Left renal pelvis (tissue), 4 donors: Measurements from ENCODE around the gene HASPIN. TPM values are rescaled to one million over a fixed set of nuclear protein-coding genes. Genes with fewer than 3 reads are reported as not detected.

Source experiments
- DNase-seq, 4 donors: peaks; one replicate each; pipeline ENCODE4 v3.0.0-alpha.2; 2013; ENCODE audit warnings: low read depth in 4 of 4, low spot score in 3 of 4
- polyA plus RNA-seq, 4 donors: library from polyadenylated mRNA; unstranded; fragments of 120-200 nt; gene quantifications; one replicate each; pipeline ENCODE4 v1.2.1, GENCODE V29; 2013; ENCODE audit not compliant: insufficient read length in 4 of 4

HASPIN gene
- polyA plus RNA-seq, 4 donors: 2.6 to 3.4 (median 3.3) TPM

GRCh38 chr17:3762922-3763776 lies 39.4 kb downstream of the HASPIN start:
- no peak for DNase-seq

GRCh38 chr17:3763777-3764170 lies 40.1 kb downstream of the HASPIN start:
- no peak for DNase-seq

GRCh38 chr17:3765981-3766380 lies 42.3 kb downstream of the HASPIN start:
- DNase-seq: no peak

- DNase-seq: no peak
These were observed 43.1 kb downstream of the HASPIN start for GRCh38 chr17:3766779-3767178.

- no peak for DNase-seq
These were observed 44.6 kb downstream of the HASPIN start for GRCh38 chr17:3768341-3768740.

GRCh38 chr17:3768769-3769168 lies 45.1 kb downstream of the HASPIN start:
- no peak for DNase-seq

GRCh38 chr17:3770466-3770865 lies 46.8 kb downstream of the HASPIN start:
- DNase-seq: no peak

GRCh38 chr17:3771140-3771539 lies 47.4 kb downstream of the HASPIN start:
- no peak for DNase-seq

GRCh38 chr17:3772764-3773163 lies 49.1 kb downstream of the HASPIN start:
- DNase-seq: no peak

GRCh38 chr17:3773511-3773910 lies 49.8 kb downstream of the HASPIN start:
- DNase-seq: no peak

- no peak for DNase-seq
These were observed 50.3 kb downstream of the HASPIN start for GRCh38 chr17:3773966-3774365.

Other genes with a start within 250 kb of the HASPIN start
- 10 to 100 TPM; 10.5 to 30.2 (median 27.7) TPM for gene ASPA, start 247.9 kb upstream of the HASPIN start, polyA plus RNA-seq
- gene TRPV3, start 166.1 kb upstream of the HASPIN start, polyA plus RNA-seq: 1 to 10 TPM in 3 of 4 donors, under 1 TPM in 1; 0.96 to 2.3 (median 1.5) TPM
- gene TRPV1, start 114.5 kb upstream of the HASPIN start, polyA plus RNA-seq: 10 to 100 TPM in 1 of 4 donors, 1 to 10 TPM in 3; 5.8 to 13.0 (median 7.0) TPM
- 10 to 100 TPM in 3 of 4 donors, 1 to 10 TPM in 1; 9.6 to 17.3 (median 14.7) TPM for gene SHPK, start 87.7 kb upstream of the HASPIN start, polyA plus RNA-seq
- 10 to 100 TPM; 11.0 to 23.2 (median 20.3) TPM for gene CTNS, start 87.1 kb upstream of the HASPIN start, polyA plus RNA-seq
- 100 to 1,000 TPM in 2 of 4 donors, 10 to 100 TPM in 2; 93.9 to 109 (median 100) TPM for gene TAX1BP3, start 55.3 kb upstream of the HASPIN start, polyA plus RNA-seq
- 10 to 100 TPM; 16.9 to 36.5 (median 25.9) TPM for gene EMC6, start 55.1 kb upstream of the HASPIN start, polyA plus RNA-seq
- gene P2RX5, start 27.7 kb upstream of the HASPIN start, polyA plus RNA-seq: 1 to 10 TPM in 3 of 4 donors, under 1 TPM in 1; 0.63 to 2.0 (median 1.4) TPM
- gene ITGAE, start 77.3 kb downstream of the HASPIN start, polyA plus RNA-seq: 10 to 100 TPM; 33.6 to 42.1 (median 38.4) TPM
- gene NCBP3, start 122.3 kb downstream of the HASPIN start, polyA plus RNA-seq: 100 to 1,000 TPM in 1 of 4 donors, 10 to 100 TPM in 3; 64.4 to 117 (median 82.1) TPM
- 1 to 10 TPM; 3.2 to 5.5 (median 3.9) TPM for gene CAMKK1, start 169.2 kb downstream of the HASPIN start, polyA plus RNA-seq
- gene P2RX1, start 192.6 kb downstream of the HASPIN start, polyA plus RNA-seq: 1 to 10 TPM in 1 of 4 donors, under 1 TPM in 3; 0.56 to 2.0 (median 0.78) TPM
- gene ATP2A3, start 240.5 kb downstream of the HASPIN start, polyA plus RNA-seq: 1 to 10 TPM; 3.1 to 7.0 (median 4.5) TPM